BJ (cell line): Measurements from ENCODE around the gene MIER2. TPM values are rescaled to one million over a fixed set of nuclear protein-coding genes. Genes with fewer than 3 reads are reported as not detected.

ENCODE experiments used
- CTCF ChIA-PET: fragments of 350-600 bp; formaldehyde crosslinking; extraction: SDS; loops from one replicate; lab custom pipeline; 2021; ENCODE audit warnings: antibody characterized with exemption, inconsistent platforms; lab: Yijun Ruan, JAX
- POLR2A ChIA-PET: fragments of 300-600 bp; sonication (Branson Sonifier 250); formaldehyde crosslinking; extraction: SDS; loops from one replicate; lab custom pipeline; 2021; ENCODE audit warnings: antibody characterized with exemption; lab: Charles Lee
- DNase-seq: peaks from one replicate; pipeline ENCODE4 v3.0.0-alpha.2; 2011; ENCODE audit warnings: low read depth
- H3K27me3 ChIP-seq: 2 replicates; pipeline ENCODE4 v1.6.0; 2011; ENCODE audit warnings: low read length; ENCODE audit not compliant: control insufficient read depth, insufficient read depth
- H3K36me3 ChIP-seq: 2 replicates; pipeline ENCODE4 v1.5.1; 2011; ENCODE audit warnings: low read length; ENCODE audit not compliant: control insufficient read depth, insufficient read depth
- H3K4me3 ChIP-seq: 2 replicates; pipeline ENCODE4 v1.5.1; 2011; ENCODE audit warnings: low read depth, mild to moderate bottlenecking, control low read depth, low read length
- CTCF ChIP-seq: IDR thresholded peaks from 2 replicates; pipeline ENCODE4 v1.5.1; 2011; ENCODE audit warnings: low read depth, mild to moderate bottlenecking, control low read depth, inconsistent platforms, low read length, moderate library complexity; ENCODE audit not compliant: insufficient read depth
- polyA plus RNA-seq: library from polyadenylated mRNA; depleted of rRNA; stranded (reverse); fragments of >200 nt; gene quantifications from 2 replicates; pipeline ENCODE4 v1.2.3, GENCODE V29; 2011

Gene MIER2
- polyA plus RNA-seq, 1 experiment = 14.8 TPM

DNA sequence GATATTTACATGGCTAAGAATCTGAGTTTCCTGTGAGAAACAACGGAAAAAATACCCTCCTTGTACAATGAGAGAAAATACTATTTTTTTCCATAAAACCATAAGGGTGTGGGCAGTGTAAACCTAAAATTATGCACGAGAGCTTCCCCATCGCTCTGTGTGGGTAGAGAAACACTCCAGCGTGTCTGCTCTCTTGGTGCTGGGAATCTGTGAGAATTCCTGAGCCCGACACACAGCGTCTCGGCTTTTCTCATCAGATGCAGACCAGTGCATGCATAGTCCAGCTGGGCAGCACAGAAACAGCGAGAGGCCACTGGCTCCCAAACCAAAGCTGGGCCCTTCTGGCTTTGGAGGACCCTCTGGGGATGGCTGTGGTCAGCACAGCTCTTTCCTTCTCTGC, 65.4 kb downstream of the MIER2 start:
- ChIA-PET POLR2A (no interaction called here), CTCF (interaction anchor here (1.1 to 3.6 kb wide), 3 partner anchors 11 to 16 kb away, joined by 4 to 14 read pairs (median 5); no protein-coding TSS in a partner anchor)
- no peak for TF ChIP-seq CTCF
- H3K27me3 ChIP-seq = no peaks in the 10 kb centered on the region
- no peak for DNase-seq
- no peaks in the 10 kb centered on the region for H3K36me3 ChIP-seq
- no peak overlapping the region for H3K4me3 ChIP-seq

DNA sequence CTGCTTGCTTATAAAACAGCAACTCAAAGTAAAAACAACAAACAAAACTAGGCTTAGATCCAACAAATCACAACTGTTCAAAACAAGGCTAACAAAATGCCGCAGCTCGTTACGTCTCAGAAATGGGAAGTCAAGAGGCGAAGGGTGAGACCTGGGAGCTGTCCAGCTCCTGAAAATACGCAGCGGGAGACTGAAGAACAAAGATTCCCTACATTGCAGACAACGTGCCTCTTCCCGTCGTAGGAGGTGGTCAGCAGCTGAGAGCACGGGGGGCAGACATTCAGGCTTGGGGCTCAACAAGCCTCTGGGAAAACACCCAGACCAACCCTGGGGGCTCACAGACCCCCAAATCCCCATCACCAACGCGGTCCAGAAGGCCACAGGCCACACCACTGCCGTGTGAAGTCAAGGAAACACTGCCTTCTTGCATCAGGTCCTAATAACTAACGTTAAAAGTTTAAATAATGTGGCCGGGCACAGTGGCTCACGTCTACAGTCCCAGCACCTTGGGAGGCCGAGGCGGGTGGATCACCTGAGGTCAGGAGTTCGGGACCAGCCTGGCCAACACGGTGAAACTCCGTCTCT, 66.9 kb downstream of the MIER2 start:
- Histone ChIP-seq H3K4me3 (no peak overlapping the region), H3K36me3 (no peaks in the 10 kb centered on the region), H3K27me3 (no peaks in the 10 kb centered on the region)
- DNase-seq = no peak
- ChIA-PET POLR2A (no interaction called here), CTCF (interaction anchor here (3.6 kb wide), 1 partner anchor 11 kb away, joined by 14 read pairs; no protein-coding TSS in a partner anchor)
- no peak for TF ChIP-seq CTCF

DNA sequence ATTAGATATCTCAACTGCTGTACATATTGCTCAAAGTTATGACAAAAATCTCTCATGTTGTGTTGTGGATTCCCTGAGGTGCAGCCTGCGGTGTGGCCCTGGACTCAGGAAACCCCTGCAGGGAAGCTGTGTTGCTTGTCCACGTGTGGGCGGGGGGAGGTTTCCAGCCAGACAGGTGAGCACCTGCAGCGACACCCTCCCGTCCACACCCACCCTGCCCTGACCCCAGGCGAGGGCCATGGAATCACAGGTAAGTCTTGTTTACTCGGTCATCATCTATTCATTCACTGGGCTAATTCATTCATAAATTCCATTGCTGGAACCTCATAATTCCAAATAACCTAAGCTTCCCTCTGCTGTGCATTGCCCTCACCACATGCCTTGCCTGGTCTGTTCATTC, 67.5 kb downstream of the MIER2 start:
- Histone ChIP-seq H3K36me3 (no peaks in the 10 kb centered on the region), H3K27me3 (peaks cover under 1% of the 10 kb centered on the region; the same call in 1 of the 2 replicates), H3K4me3 (no peak overlapping the region)
- ChIA-PET POLR2A (no interaction called here), CTCF (interaction anchor here (3.6 kb wide), 1 partner anchor 10 kb away, joined by 14 read pairs; no protein-coding TSS in a partner anchor)
- DNase-seq = no peak
- TF ChIP-seq CTCF = no peak

DNA sequence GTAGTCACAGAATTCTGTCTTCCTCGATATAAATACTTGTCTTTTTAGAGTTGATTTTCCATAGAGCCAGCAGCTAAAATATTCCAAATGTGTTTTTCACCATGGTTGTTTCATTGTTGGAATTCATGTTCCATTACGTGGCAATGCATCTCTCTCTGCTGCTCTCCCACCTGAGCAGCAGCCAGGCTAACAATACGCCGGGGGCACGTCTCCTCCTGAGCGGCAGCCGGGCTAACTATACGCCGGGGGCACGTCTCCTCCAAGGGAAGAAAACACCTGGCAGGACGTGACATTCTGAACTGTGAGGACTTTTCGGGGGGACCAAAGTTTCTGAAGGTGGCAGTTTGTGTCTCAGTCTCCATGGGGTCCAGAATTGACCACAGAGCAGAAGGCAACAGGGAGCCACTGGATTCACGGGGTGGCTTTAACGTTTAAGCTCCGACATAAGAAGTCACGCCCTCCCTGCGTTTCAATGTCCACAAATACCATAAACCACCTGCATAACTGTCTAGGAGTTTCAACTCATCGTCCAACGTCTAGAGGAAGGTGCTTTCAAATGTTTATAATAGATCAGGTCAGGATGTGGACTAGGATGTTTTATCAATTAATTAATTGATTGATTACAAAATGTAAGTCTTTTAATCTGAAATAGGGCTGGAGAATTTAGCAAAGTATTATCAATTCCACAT, 68.5 kb downstream of the MIER2 start:
- ChIA-PET POLR2A (no interaction called here), CTCF (no interaction called here)
- no peak for TF ChIP-seq CTCF
- DNase-seq = no peak
- Histone ChIP-seq H3K4me3 (no peak overlapping the region), H3K36me3 (no peaks in the 10 kb centered on the region), H3K27me3 (peaks cover 2% of the 10 kb centered on the region; the same call in 1 of the 2 replicates)

- no peak for TF ChIP-seq CTCF
- ChIA-PET CTCF (no interaction called here), POLR2A (no interaction called here)
- DNase-seq = no peak
- no peaks in the 10 kb centered on the region for H3K36me3 ChIP-seq
- peaks cover 2% of the 10 kb centered on the region; the same call in 1 of the 2 replicates for H3K27me3 ChIP-seq
- no peak overlapping the region for H3K4me3 ChIP-seq
Measured at GRCh38 chr19:275000-275399, 69.6 kb downstream of the MIER2 start.
